Urinary bladder (tissue), 4 donors: ENCODE measurements around the gene COX7A1. TPM values are rescaled to one million over a fixed set of nuclear protein-coding genes. Genes with fewer than 3 reads are reported as not detected.
A peak's percentile ranks its signal among the peaks of the same experiment; 100 is the strongest.
"Not testable (repeated sequence)": the region's sequence is repeated elsewhere in the genome, so short reads cannot be mapped to it uniquely, and the experiment has no call there.

Source experiments
- DNase-seq: peaks from one replicate; pipeline ENCODE4 v3.0.0-alpha.2; 2015; ENCODE audit errors: extremely low spot score
- H3K27ac ChIP-seq: one replicate; pipeline ENCODE4 v1.5.1; 2013; ENCODE audit warnings: low read depth, mild to moderate bottlenecking, moderate library complexity
- H3K36me3 ChIP-seq: one replicate; pipeline ENCODE4 v1.6.1; 2013; ENCODE audit warnings: mild to moderate bottlenecking, moderate library complexity; ENCODE audit not compliant: insufficient read depth
- H3K4me1 ChIP-seq: one replicate; pipeline ENCODE4 v1.6.1; 2013; ENCODE audit warnings: mild to moderate bottlenecking, moderate library complexity; ENCODE audit not compliant: insufficient read depth
- H3K4me3 ChIP-seq: one replicate; pipeline ENCODE4 v1.5.1; 2013; ENCODE audit warnings: low read depth, low read length
- whole genome bisulfite sequencing: extraction: QIAGEN DNeasy Blood & Tissue Kit; methylation state at CpG from one replicate; pipeline ENCODE4 v1.1.7; 2013; 5-methylcytosine and 5-hydroxymethylcytosine counted together
- polyA plus RNA-seq: library from polyadenylated mRNA; stranded (reverse); fragments of 200-250 nt; gene quantifications from one replicate; pipeline ENCODE4 v1.2.3, GENCODE V29; 2013
- total RNA-seq: library from RNA; depleted of rRNA; stranded (reverse); fragments of >200 nt; gene quantifications from one replicate; pipeline ENCODE4 v1.2.3, GENCODE V29; 2014
- donor health status: healthy with polysubstance abuse.
- donor health status: healthy.

COX7A1 gene
- total RNA-seq (15.1 TPM), polyA plus RNA-seq (92.0 TPM)

- WGBS: 14% methylated on average over 40 of the region's 40 CpGs
- H3K4me1 ChIP-seq: no peaks in the 10 kb centered on the region
Measured at GRCh38 chr19:36152352-36153091, at the start of gene COX7A1. TSS of gene COX7A1 (minus strand) at chr19:36152447. CDS start at chr19:36152407, 40 bp downstream.

DNA sequence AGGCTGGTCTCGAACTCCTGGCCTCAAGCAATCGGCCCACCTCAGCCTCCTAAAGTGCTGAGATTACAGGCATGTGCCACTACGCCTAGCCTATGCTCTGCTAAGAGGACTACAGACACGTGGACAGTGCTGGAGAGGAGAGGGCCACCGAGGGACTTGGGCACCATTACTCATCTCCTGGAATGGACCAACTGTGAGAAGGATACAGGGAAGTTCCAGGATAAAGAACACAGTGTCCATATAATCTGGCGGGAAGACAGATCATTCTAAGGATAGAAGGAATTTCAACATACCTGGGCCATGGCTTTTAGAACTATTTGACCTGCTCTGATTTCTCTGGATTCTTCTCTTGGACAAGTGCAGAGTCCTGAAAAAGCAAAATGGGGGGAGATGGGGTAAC, 49.4 kb upstream of the COX7A1 start:
- WGBS: 94% methylated on average over 6 of the region's 6 CpGs
- Histone ChIP-seq H3K4me1 (no peaks in the 10 kb centered on the region), H3K27ac (no peak overlapping the region)

More at GRCh38 chr19:36152352-36153091, at the start of gene COX7A1:
- no peak for DNase-seq
- peak within 1 kb of the TSS; percentile 99 for H3K27ac ChIP-seq
- peak within 1 kb of the TSS; percentile 49 for H3K4me3 ChIP-seq
- peaks cover 2% of the 10 kb centered on the region for H3K36me3 ChIP-seq

GRCh38 chr19:36198119-36198518, 45.9 kb upstream of the COX7A1 start:
- 89% methylated on average over 2 of the region's 2 CpGs for WGBS
- Histone ChIP-seq H3K4me3 (no peak overlapping the region), H3K4me1 (no peaks in the 10 kb centered on the region), H3K36me3 (peaks cover 2% of the 10 kb centered on the region), H3K27ac (no peak overlapping the region)
- no peak for DNase-seq

More for the DNA sequence above, 49.4 kb upstream of the COX7A1 start:
- DNase-seq: no peak
- Histone ChIP-seq H3K36me3 (no peaks in the 10 kb centered on the region), H3K4me3 (no peak overlapping the region)

GRCh38 chr19:36196249-36196648, 44.0 kb upstream of the COX7A1 start:
- Histone ChIP-seq H3K4me1 (no peaks in the 10 kb centered on the region), H3K36me3 (peaks cover 2% of the 10 kb centered on the region), H3K4me3 (no peak overlapping the region), H3K27ac (no peak overlapping the region)
- WGBS: 92% methylated on average over 2 of the region's 2 CpGs
- no peak for DNase-seq

DNA sequence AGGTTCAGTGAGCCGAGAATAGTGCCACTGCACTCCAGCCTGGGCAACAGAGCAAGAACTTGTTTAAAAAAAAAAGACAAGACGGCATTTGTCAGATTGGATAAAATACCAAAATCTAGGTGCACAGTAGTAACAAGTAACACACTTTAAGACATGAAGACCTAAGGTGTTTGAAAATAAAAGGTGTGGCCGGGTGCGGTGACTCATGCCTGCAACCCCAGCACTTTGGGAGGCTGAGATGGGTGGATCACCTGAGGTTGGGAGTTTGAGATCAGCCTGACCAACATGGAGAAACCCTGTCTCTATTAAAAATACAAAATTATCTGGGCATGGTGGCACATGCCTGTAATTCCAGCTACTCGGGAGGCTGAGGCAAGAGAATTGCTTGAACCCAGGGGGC, 34.5 kb upstream of the COX7A1 start:
- H3K4me3 ChIP-seq, DNase-seq, H3K27ac ChIP-seq, H3K36me3 ChIP-seq, H3K4me1 ChIP-seq: not testable (repeated sequence)
- 92% methylated on average over 5 of the region's 5 CpGs for WGBS

GRCh38 chr19:36183245-36183628, 31.0 kb upstream of the COX7A1 start:
- 88% methylated on average over 10 of the region's 10 CpGs for WGBS
- no peak overlapping the region for H3K27ac ChIP-seq
- H3K4me1 ChIP-seq: no peaks in the 10 kb centered on the region
- peaks cover 2% of the 10 kb centered on the region for H3K36me3 ChIP-seq
- no peak overlapping the region for H3K4me3 ChIP-seq
- no peak for DNase-seq

GRCh38 chr19:36182612-36183244, 30.5 kb upstream of the COX7A1 start:
- Histone ChIP-seq H3K4me3 (no peak overlapping the region), H3K27ac (no peak overlapping the region), H3K4me1 (no peaks in the 10 kb centered on the region), H3K36me3 (peaks cover 2% of the 10 kb centered on the region)
- no peak for DNase-seq
- WGBS: 89% methylated on average over 17 of the region's 17 CpGs

GRCh38 chr19:36179077-36179476, 26.8 kb upstream of the COX7A1 start:
- not testable (repeated sequence) for H3K36me3 ChIP-seq, H3K27ac ChIP-seq, DNase-seq, H3K4me1 ChIP-seq, H3K4me3 ChIP-seq
- 64% methylated on average over 2 of the region's 2 CpGs for WGBS

DNA sequence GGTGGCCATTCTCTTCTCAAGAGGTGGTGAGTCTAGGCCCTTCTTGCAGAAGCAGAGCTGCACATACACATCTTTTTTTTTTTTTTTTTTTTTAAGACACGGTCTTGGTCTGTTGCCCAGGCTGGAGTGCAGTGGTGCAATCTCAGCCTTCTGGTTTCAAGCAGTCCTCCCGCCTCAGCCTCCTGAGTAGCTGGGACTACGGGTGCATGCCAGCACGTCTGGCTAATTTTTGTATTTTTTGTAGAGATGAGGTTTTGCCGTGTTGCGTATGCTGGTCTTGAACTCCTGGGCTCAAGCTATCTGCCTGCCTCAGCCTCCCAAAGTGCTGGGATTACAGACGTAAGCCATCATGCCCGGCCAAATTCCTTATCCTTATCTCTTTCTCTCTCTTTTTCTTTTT, 21.6 kb upstream of the COX7A1 start:
- 65% methylated on average over 8 of the region's 8 CpGs for WGBS
- not testable (repeated sequence) for DNase-seq, H3K27ac ChIP-seq, H3K4me3 ChIP-seq, H3K4me1 ChIP-seq, H3K36me3 ChIP-seq

DNA sequence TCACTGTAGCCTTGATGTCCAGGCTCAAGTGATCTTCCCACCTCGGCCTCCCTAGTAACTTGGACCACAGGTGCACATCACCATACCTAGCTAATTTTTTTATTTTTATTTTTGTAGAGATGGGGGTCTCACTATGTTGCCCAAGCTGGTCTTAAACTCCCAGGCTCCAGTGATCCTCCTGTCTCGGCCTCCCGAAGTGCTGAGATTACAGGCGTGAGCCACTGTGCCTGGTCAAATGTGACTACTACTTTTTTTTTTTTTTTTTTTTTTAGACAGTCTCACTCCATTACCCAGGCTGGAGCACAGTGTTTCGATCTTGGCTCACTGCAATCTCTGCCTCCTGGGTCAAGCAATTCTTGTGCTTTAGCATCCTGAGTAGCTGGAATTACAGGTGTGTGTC, 20.6 kb upstream of the COX7A1 start:
- no peaks in the 10 kb centered on the region for H3K4me1 ChIP-seq
- DNase-seq: no peak
- WGBS: 92% methylated on average over 5 of the region's 5 CpGs
- no peaks in the 10 kb centered on the region for H3K36me3 ChIP-seq
- H3K27ac ChIP-seq: no peak overlapping the region
- no peak overlapping the region for H3K4me3 ChIP-seq

DNA sequence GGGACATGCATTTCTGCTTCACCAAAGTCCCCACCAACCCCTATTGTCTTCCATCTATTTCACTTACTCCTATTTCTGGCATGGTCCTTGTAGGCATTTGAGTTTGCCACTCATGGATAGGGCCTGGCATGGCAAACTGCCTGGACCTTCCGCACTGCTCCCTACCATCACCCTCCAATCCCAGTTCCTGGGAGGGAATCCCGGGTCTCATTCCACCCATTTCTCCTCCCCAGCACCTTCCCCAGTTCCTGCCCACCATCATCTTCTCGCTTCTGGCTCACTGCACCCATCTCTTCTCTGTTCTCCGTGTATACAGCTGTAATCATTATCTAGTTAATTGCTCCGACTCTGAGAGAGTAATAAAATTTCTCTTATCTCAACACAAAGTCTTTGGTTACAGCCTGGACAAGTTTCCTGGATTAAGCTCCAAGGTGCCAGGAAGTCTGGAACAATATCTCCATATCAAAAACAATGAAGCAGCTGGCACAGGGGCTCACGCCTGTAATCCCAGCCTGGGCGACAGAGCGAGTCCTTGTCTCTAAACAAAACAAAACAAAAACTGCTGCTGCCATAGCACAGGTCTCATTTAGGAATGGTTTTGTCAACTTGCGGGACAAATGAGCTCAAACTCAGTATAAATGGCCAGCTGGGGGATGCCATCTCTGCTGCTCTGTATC, 17.0 kb upstream of the COX7A1 start:
- Histone ChIP-seq H3K27ac (peak overlapping the region; percentile 71), H3K4me3 (no peak overlapping the region), H3K4me1 (no peaks in the 10 kb centered on the region), H3K36me3 (no peaks in the 10 kb centered on the region)
- WGBS: 26% methylated on average over 9 of the region's 9 CpGs
- no peak for DNase-seq

- Histone ChIP-seq H3K4me1 (no peaks in the 10 kb centered on the region), H3K4me3 (no peak overlapping the region), H3K36me3 (no peaks in the 10 kb centered on the region), H3K27ac (no peak overlapping the region)
- WGBS: 92% methylated on average over 12 of the region's 12 CpGs
- no peak for DNase-seq
Measured at GRCh38 chr19:36163813-36164212, 11.6 kb upstream of the COX7A1 start.

- DNase-seq: no peak
- WGBS: 92% methylated on average over 7 of the region's 7 CpGs
- Histone ChIP-seq H3K4me3 (no peak overlapping the region), H3K27ac (no peak overlapping the region), H3K4me1 (no peaks in the 10 kb centered on the region), H3K36me3 (no peaks in the 10 kb centered on the region)
Measured at GRCh38 chr19:36160821-36161596, 8.8 kb upstream of the COX7A1 start.
